GM19455 (cell line): Measurements from ENCODE around the gene IRX6.

Experiments used
- ATAC-seq: cut with Tn5 transposase; IDR thresholded peaks from one replicate; pipeline ENCODE4 v1.9.1; 2021; ENCODE audit not compliant: unreplicated experiment

Gene IRX6

GRCh38 chr16:55364811-55365210 is 40.8 kb downstream of the IRX6 start:
- no peak for ATAC-seq

GRCh38 chr16:55367301-55367811 is 43.4 kb downstream of the IRX6 start:
- no peak for ATAC-seq

DNA sequence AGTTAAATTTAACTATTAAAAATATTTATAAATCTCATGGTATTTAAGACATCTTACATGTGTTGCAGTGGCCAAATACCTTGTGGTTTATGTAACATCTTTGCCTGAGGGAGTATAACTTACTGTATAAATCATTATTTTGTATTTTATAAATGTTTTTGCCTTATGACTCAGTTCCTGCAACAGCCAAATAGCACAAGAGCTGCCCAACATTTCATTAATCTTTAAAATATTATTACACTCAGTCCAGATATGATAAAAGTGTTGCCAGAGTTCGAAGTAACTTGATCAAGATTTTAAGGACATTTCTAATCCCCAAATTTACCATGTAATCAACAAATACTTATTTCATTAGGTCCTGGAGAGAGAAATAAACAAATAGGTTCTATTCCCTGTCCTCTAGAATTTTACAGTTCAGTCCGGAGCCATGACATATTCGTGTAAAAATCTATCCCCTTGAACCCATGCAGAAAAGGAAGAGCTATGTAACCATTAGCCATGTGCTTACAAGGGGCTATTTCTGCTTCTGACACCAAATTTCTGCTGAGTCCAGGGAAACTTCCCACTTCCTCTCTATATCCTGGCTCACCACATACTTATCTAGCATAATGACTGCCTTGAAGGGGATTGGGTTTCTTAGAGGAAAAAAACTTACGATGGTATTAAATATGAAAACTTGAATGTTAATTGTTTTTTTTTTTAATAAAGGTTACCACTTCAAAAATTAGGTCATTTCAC is 44.0 kb downstream of the IRX6 start:
- ATAC-seq = no peak

- no peak for ATAC-seq
Measured at GRCh38 chr16:55369151-55369550, 45.1 kb downstream of the IRX6 start.

- ATAC-seq = no peak
Measured at GRCh38 chr16:55370762-55371482, 46.9 kb downstream of the IRX6 start.

- ATAC-seq = no peak
Measured at GRCh38 chr16:55372792-55373488, 48.9 kb downstream of the IRX6 start.

DNA sequence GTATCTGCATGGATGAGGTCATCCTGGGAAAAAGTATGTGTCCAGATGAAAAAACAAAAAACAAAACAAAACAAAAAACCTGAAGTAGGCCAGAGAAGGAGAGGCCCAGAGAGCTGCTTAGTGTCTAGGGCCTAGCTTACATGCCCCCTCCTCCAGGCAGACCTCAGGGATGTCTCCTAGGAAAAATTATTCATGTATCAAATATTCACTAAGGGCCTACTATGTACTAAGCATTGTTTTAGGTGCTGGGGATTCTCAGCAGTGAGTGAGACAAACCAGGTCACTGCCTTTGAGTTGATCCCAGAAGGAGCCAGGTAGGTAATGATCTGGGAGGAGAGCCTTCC is 49.5 kb downstream of the IRX6 start:
- no peak for ATAC-seq

DNA sequence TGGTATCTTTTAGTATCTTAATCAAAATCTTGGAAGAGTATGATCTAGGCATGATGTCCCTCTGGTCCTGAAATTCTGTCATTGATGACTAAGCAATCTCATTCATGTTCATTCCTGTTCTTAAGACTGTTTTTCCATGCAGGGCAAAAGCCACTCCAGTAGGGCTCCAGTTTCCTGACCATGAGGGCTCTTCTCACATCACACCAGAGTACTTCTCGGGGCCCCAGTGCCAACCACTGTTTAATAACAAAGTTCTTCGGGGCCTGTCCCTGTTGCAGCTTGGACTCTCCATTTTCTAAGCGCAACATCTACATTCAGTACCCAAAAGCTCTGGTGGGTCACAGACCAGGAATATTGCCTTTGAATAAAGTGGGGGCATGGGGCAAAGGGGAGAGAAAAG is 52.0 kb downstream of the IRX6 start:
- ATAC-seq = no peak

GRCh38 chr16:55376567-55377167 is 52.7 kb downstream of the IRX6 start:
- ATAC-seq = no peak

- ATAC-seq = no peak
Measured at GRCh38 chr16:55377840-55378239, 53.8 kb downstream of the IRX6 start.

DNA sequence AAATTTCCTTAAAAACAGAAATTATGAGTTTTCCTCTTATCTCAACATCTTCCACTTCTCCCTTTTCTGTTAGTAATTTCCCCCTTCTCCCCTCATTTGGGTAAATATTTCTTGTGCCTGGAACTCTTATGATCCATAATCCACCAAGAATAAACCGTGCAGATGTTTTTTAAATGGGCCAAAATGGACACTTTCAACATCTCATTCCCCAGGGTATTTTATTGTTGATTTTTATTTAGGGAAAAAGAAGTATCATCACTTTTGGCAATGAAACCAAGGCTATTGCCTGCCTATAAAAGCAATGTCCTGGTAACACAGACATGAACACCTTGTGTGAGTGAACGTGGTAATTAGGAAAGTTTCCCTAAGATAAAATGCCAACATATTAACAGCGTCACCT is 54.6 kb downstream of the IRX6 start:
- ATAC-seq = no peak

DNA sequence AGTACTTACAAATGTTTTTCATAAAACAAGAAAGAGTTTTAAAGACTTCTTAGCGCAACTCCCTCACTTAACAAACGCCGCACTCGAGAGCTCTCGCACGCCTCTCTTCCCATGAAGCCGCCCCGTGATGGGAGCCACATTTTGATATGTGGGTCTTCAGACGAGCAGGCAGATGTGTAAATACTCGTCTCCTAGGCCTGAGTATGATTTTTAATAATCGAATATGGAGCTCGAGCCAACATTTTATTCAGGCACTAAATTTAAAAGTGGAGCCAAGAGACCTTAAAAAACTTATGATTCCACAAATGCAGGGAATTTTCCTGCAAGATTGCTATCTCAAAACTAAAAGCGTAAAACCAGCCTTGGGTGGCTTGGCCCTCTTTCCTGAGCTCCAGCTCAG is 55.4 kb downstream of the IRX6 start:
- ATAC-seq = no peak

GRCh38 chr16:55379876-55380390 is 55.9 kb downstream of the IRX6 start:
- no peak for ATAC-seq
